H7 (cell line): ENCODE data around the gene ZNF768. TPM values are rescaled to one million over a fixed set of nuclear protein-coding genes. Genes with fewer than 3 reads are reported as not detected.

ENCODE experiments used
- DNase-seq: peaks from one replicate; pipeline ENCODE4 v3.0.0; 2012
- H3K27me3 ChIP-seq: 2 replicates; pipeline ENCODE4 v1.6.0; 2011; ENCODE audit warnings: mild to moderate bottlenecking, low read length; ENCODE audit not compliant: control insufficient read depth, insufficient read depth
- H3K36me3 ChIP-seq: replicated peaks from 2 replicates; pipeline ENCODE4 v1.5.1; 2011; ENCODE audit warnings: low read length; ENCODE audit not compliant: control insufficient read depth, insufficient read depth
- H3K4me3 ChIP-seq: 2 replicates; pipeline ENCODE4 v1.5.1; 2011; ENCODE audit warnings: low read depth, mild to moderate bottlenecking, control low read depth, low read length, moderate library complexity; ENCODE audit not compliant: insufficient read depth
- total RNA-seq: library from RNA; depleted of rRNA; stranded (reverse); fragments of >200 nt; shearing (Covaris generic); gene quantifications from 2 replicates; pipeline ENCODE4 v1.2.3, GENCODE V29; 2014

Gene ZNF768
- total RNA-seq, 1 experiment from 2014 or later: 55.2 TPM

DNA sequence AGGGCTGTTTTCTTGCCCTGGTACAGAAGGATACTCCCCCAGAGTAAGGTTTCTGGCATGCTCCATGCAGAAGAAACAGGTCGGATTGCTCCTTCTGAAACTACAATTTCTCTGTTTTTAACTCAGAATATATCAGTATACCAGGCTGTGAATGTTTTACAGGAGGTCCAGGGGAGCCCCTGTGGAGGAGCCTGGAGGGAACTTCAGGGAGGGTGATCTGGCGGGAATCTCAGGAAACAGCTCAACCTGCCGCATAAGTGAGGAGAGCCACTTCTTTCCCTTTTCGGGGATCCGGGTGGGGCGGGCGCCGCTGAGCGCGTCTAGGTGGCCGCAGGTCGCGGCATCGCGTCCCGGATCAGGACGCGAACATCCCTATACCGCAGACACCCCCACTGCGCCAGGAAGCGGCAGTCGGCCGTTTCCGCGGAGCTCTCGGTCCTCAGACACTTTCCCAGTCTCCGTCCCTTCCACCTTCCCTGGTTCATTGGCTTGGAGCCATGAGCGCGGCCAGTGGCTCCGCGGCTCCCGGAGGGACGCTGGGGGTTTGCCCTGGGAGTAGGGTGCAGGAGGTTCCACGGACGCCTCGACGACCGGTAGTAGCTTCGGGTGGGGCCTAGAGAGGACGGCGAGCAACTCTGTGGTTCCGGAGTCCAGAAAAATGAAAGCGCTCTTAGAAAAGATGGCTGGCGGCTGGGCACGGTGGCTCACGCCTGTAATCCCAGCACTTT is 34.9 kb upstream of the ZNF768 start:
- peak overlapping the region; percentile 38; the same call in 1 of the 2 replicates for H3K4me3 ChIP-seq
- peak; percentile 76 for DNase-seq
- H3K36me3 ChIP-seq: no peaks in the 10 kb centered on the region
- no peaks in the 10 kb centered on the region for H3K27me3 ChIP-seq

DNA sequence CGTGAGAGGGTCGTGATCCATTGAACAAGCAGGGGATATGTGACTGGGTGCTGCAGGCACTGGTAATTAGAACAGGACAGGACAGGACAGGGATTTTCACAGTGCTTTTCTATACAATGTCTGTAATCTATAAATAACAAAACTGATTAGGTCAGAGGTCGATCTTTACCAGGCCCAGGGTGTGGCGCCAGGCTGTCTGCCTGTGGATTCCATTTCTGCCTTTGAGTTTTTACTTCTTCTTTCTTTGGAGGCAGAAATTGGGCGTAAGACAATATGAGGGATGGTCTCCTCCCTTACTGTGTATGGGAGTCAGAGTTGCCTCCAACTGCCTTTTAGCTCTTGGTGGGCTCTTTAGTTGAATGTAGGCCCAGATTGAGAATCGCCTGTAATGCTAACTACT is 33.3 kb upstream of the ZNF768 start:
- no peak overlapping the region for H3K4me3 ChIP-seq
- DNase-seq: no peak
- no peaks in the 10 kb centered on the region for H3K27me3 ChIP-seq
- H3K36me3 ChIP-seq: no peaks in the 10 kb centered on the region; the same call in 1 of the 2 replicates

DNA sequence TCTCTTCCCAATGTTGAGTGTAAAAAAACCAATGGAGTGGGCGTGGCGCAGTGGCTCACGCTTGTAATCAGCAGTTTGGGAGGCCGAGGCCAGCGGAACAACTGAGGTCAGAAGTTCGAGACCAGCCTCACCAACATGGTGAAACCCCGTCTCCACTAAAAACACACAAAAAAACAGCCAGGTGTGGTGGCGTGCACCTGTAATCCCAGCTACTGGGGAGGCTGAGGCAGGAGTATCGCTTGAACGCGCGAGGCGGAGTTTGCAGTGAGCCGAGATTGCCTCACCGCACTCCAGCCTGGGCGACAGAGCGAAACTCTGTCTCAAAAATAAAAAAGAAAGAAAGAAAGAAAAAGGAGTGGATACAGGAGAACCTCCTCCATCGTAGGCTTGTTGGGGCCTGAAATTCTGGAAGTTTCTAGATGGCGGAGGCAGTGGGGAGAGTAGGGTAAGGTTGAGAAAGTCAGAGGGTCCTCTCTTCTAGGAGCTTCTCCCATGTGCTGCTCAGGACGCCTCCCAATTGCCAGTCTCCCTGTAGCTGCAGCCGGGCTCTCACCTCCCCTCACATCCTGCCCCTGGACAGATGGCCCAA is 32.5 kb upstream of the ZNF768 start:
- Histone ChIP-seq H3K36me3 (no peaks in the 10 kb centered on the region; the same call in 1 of the 2 replicates), H3K27me3 (no peaks in the 10 kb centered on the region), H3K4me3 (peak overlapping the region; percentile 25)
- no peak for DNase-seq

DNA sequence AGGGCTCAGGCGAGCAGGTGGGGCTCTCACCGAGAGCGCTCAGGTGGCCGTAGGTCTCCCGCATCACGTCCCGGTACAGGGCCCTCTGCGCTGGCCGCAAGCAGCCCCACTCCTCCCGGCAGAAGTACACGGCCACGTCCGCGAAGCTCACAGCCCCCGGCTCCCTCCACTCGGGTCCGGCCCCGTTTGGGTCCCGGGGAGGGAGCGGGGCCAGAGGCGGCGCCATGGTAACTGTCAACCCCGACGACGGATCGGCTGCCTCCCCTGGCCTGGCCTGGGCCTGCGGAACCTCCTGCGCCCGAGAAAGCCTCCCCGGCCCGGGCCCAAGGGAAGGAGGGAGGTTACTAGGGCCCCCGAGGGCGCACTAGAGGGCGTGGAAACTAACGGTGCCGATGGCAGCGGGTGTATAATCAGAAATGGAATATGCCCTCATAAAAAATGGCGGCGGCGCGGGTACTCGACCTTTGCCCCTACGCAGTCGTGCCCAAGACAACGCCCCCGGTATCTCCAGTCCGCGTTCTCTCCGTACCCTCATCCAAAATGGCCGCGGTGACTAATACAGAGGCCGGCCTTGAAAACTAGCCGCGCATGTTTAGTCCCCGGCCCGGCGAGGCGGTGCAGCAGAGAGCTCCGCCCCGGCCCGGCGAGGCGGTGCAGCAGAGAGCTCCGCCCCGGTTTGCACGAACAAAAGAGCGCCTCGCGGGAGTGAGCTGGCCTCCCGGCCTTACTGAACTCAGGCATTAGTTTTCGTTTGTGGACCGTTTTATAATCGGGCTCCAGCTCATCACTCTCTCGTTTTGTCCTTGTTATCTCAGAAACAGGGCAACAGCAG is 31.8 kb upstream of the ZNF768 start, which contains the start of gene ZNF764:
Gene ZNF764, minus strand, starts transcription at position 418 of the 832 bp plus-strand sequence. Its CDS starts 192 bp downstream, at position 226.
- DNase-seq: peak; percentile 96
- H3K27me3 ChIP-seq: no peaks in the 10 kb centered on the region
- peak within 1 kb of the TSS; percentile 86 for H3K4me3 ChIP-seq
- no peaks in the 10 kb centered on the region; the same call in 1 of the 2 replicates for H3K36me3 ChIP-seq

DNA sequence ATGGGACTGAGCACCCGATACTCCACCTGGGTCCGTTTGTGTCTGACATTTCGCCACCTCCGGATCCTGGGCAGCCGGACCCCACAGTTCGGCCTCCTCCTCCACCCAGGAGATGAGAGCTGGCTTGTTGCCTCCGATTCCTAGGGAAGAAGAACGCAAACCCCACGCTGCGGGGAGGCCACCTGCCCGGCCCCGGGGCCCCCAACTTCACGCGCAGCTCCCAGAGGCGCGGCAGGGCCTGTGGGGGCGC is 31.3 kb upstream of the ZNF768 start:
- DNase-seq: no peak
- H3K27me3 ChIP-seq: no peaks in the 10 kb centered on the region
- H3K36me3 ChIP-seq: no peaks in the 10 kb centered on the region; the same call in 1 of the 2 replicates
- peak overlapping the region; percentile 86 for H3K4me3 ChIP-seq

DNA sequence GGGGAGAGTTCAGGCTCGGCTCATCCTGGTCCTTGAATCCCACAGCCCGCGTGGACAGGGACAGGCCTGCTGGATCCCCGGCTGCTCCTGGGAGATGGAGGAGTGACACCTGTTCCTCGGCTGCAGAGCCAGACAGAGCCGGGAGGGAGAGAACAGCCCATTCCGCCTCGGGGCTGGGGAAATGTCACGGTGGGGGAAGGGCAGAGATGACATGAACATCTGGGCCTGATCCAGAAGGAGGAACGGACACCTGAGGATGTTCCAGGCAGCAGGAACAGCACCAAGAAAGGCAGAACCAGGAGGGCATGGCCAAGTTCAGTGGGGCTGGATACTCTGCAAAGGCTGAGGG is 29.7 kb upstream of the ZNF768 start:
- peak; percentile 41 for DNase-seq
- H3K36me3 ChIP-seq: no peaks in the 10 kb centered on the region; the same call in 1 of the 2 replicates
- H3K27me3 ChIP-seq: no peaks in the 10 kb centered on the region
- H3K4me3 ChIP-seq: no peak overlapping the region

DNA sequence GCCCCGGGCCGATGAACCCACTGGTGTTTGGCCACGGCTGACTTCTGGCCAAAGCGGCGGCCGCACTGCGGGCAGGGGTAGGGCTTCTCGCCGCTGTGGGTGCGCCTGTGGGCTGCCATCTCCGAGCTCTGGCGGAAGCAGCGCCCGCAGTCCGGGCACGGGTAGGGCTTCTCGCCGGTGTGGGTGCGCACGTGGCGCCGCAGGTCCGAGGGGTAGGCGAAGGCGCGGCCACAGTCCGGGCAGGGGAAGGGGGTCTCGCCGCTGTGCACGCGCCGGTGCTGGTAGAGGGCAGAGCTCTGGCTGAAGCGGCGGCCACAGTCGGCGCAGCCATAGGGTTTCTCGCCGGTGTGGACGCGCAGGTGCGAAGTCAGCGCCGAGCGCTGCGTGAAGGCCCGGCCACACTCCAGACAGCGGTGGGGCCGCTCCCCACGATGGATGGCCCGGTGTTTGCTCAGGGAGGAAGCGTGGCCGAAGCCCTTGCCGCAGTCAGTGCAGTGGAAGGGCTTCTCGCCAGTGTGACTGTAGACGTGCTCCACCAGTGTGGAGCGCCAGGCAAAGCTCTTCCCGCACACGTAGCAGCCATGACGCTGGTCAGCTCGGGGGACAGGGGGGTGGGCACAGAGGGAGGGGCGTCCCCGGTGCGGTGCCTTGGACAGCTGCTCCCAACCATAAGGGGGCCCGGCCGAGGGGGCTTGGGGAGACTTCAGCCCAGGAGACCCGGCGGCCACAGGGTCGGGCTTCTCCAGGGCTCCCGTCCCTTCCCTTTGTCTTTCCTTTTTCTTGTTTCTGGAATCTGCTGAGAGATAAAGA is 29.2 kb upstream of the ZNF768 start:
- Histone ChIP-seq H3K4me3 (no peak overlapping the region), H3K27me3 (no peaks in the 10 kb centered on the region), H3K36me3 (no peaks in the 10 kb centered on the region; the same call in 1 of the 2 replicates)
- DNase-seq: no peak

DNA sequence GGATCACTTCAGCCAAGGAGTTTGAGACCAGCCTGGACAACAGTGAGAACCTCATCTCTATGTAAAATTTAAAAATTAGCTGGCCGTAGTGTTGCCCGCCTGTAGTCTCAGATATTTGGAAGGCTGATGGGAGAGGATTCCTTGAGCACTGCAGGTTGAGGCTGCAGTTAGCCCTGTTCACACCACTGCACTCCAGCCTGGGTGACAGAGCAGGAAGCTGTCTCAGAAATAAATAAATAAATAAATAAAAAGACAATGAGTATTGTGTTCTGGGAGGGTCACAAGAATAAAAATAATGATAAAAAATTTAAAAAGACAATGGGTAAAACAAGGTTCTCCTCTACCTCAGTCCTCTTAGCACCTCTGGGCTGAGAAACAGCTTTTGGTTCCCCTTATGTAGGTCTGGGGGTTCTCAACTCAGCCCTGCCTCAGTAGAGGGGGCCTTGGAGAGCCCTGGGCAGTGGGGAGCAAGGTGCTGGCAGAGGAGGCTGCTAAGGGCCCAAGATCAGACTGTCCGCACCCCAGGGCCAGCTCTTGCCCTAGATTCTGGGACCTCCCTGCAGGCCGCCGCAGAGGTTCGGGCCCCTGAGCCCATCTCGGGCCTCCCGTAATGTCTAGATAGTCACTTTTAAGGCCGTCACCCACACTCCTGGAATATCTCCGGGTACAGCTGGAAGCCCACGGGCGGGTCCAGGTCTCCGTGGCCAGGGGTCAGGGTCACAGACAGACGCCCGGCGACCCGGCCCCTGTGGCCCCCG is 28.4 kb upstream of the ZNF768 start:
- H3K36me3 ChIP-seq: no peaks in the 10 kb centered on the region; the same call in 1 of the 2 replicates
- H3K4me3 ChIP-seq: no peak overlapping the region
- no peaks in the 10 kb centered on the region for H3K27me3 ChIP-seq
- DNase-seq: no peak

DNA sequence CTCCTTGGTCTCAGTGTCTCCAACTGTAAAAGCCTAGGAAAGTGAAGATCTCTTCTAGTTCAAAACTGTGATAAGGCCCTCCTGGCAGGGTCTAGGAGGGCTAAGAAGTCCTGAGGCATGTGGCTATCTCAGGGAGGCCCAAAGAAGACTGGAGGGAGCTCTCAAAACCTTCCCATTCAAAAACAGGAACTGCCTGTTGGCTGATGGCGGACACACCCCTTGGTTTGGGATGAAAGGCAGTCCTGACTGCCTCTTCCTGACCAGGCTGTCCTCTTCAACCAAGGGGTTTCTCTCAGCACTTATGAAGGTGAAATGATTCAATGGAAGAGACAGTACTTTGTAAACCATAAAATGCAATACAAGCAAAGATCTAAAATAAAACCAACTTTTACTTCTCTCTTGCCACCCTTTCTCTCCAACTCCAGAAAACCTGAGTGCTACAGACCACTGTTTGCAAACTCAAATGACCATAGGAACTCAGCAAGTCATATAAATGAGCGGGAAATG is 27.1 kb upstream of the ZNF768 start:
- Histone ChIP-seq H3K4me3 (no peak overlapping the region), H3K27me3 (no peaks in the 10 kb centered on the region), H3K36me3 (no peaks in the 10 kb centered on the region; the same call in 1 of the 2 replicates)
- no peak for DNase-seq

DNA sequence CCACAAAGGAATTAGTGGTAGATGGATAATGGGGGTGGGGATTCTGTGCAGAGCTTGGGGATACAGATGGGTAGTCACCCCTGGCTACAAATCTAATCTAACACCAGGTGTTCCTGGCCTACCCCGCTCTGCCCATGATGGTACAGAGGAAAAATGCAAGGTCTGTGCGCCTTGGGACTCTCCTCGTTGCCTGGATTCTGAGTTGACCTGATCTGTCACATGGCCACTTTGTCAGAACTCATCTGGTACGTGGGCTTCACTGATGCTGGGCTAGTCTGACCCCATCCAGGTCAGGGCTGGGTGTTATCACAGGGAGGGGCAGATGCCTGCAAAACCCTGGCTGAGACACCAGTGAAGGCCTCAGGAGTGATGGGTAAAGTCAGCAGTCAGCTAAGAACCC is 26.6 kb upstream of the ZNF768 start:
- Histone ChIP-seq H3K4me3 (no peak overlapping the region), H3K27me3 (no peaks in the 10 kb centered on the region), H3K36me3 (no peaks in the 10 kb centered on the region; the same call in 1 of the 2 replicates)
- DNase-seq: no peak

DNA sequence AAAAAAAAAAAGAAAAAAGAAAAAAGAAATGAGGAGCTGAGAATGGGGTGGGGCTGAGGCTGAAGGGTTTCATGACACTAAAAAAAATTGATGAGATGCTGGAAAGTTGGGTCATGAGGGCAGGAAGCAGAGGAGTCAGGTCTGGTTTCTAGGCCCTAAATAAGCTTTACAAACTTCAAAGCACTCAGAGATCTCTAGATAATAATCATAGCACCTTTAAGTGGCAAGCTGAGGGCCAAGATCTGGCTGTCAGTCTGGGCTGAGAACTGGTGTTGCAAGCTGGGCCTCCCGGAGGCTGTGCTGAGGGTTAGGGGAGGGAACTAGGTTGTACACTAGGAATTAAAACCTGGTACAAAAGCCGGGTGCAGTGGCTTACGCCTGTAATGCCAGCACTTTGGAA is 25.4 kb upstream of the ZNF768 start:
- no peak for DNase-seq
- H3K4me3 ChIP-seq: no peak overlapping the region
- no peaks in the 10 kb centered on the region for H3K27me3 ChIP-seq
- no peaks in the 10 kb centered on the region; the same call in 1 of the 2 replicates for H3K36me3 ChIP-seq

DNA sequence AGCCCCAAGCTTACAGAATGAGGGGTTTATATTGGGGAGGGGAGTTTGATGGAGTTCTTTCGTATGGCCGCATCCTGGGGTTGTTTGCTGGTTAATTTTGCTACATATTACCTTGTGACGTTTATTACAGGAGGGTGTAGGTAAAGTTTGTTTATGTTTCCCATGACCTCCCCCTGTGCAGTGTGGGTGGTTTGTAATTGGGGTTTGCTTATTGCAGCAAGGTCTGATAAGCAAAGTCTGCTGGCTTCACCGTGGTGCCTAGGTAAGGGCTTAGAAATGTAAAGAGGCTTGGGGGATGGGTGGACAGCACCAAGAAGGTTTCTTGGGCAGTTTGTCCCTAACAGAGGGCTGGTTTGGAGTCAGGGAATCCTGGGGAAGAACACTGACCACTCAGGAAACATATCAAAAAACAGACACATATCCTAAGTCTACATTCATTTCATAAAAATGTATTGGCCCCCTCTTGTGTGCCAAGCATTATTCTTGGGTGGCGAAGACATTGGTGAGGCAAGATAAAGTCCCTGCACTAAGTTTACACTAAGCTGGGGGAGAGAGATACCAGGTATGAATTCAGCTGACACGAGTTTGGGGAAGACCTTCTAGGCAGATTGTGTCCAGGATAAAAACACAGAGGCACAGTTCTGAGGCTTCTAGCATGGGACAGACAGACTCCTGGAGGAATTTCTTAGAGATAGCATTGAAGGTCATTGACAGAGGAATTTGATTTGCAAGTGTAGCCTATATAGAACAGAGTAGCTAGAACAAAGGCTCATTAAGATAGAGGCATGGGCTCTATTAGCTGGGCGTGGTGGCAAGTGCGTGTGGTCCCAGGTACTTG is 22.3 kb upstream of the ZNF768 start:
- no peaks in the 10 kb centered on the region for H3K36me3 ChIP-seq
- no peaks in the 10 kb centered on the region for H3K27me3 ChIP-seq
- DNase-seq: no peak
- no peak overlapping the region for H3K4me3 ChIP-seq

DNA sequence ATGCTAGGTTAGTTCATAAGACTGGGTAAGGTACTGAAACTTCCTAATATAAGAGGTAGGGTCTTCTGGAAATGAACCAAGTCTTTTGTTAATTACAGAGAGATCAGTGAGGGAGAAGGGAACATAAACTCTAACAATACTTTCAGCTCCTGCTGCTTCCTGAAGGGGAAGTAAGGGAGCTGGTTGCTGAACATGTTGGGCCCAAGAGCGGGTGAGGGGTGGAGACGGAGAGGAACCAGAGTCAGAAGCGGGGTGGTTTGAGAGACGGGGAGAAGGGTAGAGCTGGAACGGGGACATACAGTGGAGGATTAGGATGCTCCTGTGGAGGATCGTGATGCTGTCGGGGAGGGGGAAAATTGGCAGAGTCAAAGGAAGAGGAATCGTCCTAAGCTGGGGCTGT is 19.7 kb upstream of the ZNF768 start:
- H3K4me3 ChIP-seq: no peak overlapping the region
- H3K27me3 ChIP-seq: no peaks in the 10 kb centered on the region
- DNase-seq: no peak
- H3K36me3 ChIP-seq: no peaks in the 10 kb centered on the region
